Neuronal stem cell (in vitro differentiated cells): ENCODE data around the gene PRDM15.

Source experiments
- DNase-seq: peaks from one replicate; pipeline ENCODE4 v3.0.0-alpha.2; 2013; ENCODE audit warnings: low spot score
- H2AFZ ChIP-seq: one replicate; pipeline ENCODE4 v1.6.1; 2013; ENCODE audit warnings: mild to moderate bottlenecking, low read length, inconsistent platforms
- H2AK5ac ChIP-seq: 2 replicates; pipeline ENCODE4 v1.6.1; 2013; ENCODE audit warnings: low read depth, mild to moderate bottlenecking, inconsistent platforms, low read length, moderate library complexity, mixed read lengths
- H2BK120ac ChIP-seq: 2 replicates; pipeline ENCODE4 v1.6.1; 2013; ENCODE audit warnings: low read depth, mild to moderate bottlenecking, inconsistent platforms, low read length, moderate library complexity, mixed read lengths
- H2BK12ac ChIP-seq: one replicate; pipeline ENCODE4 v1.6.1; 2013; ENCODE audit warnings: low read length, inconsistent platforms
- H2BK15ac ChIP-seq: 2 replicates; pipeline ENCODE4 v1.6.1; 2013; ENCODE audit warnings: mild to moderate bottlenecking, low read length, inconsistent platforms, mixed read lengths
- H2BK5ac ChIP-seq: one replicate; pipeline ENCODE4 v1.6.1; 2013; ENCODE audit warnings: inconsistent platforms, mild to moderate bottlenecking, low read length, moderate library complexity
- H3K14ac ChIP-seq: one replicate; pipeline ENCODE4 v1.6.1; 2013; ENCODE audit warnings: low read length, inconsistent platforms
- H3K18ac ChIP-seq: 2 replicates; pipeline ENCODE4 v1.6.1; 2013; ENCODE audit warnings: low read length, inconsistent platforms
- H3K23ac ChIP-seq: 2 replicates; pipeline ENCODE4 v1.6.1; 2013; ENCODE audit warnings: low read depth, mild to moderate bottlenecking, mixed read lengths, low read length, inconsistent platforms; ENCODE audit not compliant: poor library complexity
- H3K27ac ChIP-seq: replicated peaks from 3 replicates; pipeline ENCODE4 v1.5.1; 2013; ENCODE audit warnings: low read length, inconsistent platforms
- H3K27me3 ChIP-seq, 3 experiments: 2 replicates each; pipeline ENCODE4 v1.6.1; 2013; ENCODE audit warnings: low read length in 3 of 3, mild to moderate bottlenecking in 2 of 3, inconsistent platforms in 1 of 3, low read depth in 1 of 3, mixed read lengths in 1 of 3, moderate library complexity in 1 of 3; ENCODE audit not compliant: control insufficient read depth in 3 of 3, insufficient read depth in 3 of 3
- H3K36me3 ChIP-seq, 2 donors: replicated peaks in 1 of 2; 2 replicates each; pipeline ENCODE4 v1.6.1; 2013; ENCODE audit warnings: low read length in 2 of 2; ENCODE audit not compliant: control insufficient read depth in 2 of 2, insufficient read depth in 2 of 2
- H3K4ac ChIP-seq: 2 replicates; pipeline ENCODE4 v1.6.1; 2013; ENCODE audit warnings: inconsistent platforms, mild to moderate bottlenecking, low read length, moderate library complexity
- H3K4me1 ChIP-seq, 2 donors: 1 replicate in 1 of 2; 2 replicates in 1 of 2; pipeline ENCODE4 v1.6.1; 2013; ENCODE audit warnings: low read length in 2 of 2, low read depth in 1 of 2; ENCODE audit not compliant: control insufficient read depth in 2 of 2, insufficient read depth in 1 of 2
- H3K4me2 ChIP-seq: one replicate; pipeline ENCODE4 v1.6.1; 2013; ENCODE audit warnings: mild to moderate bottlenecking, low read length, inconsistent platforms; ENCODE audit not compliant: insufficient read depth, poor library complexity, severe bottlenecking
- H3K4me3 ChIP-seq, 2 donors: 2 replicates each; pipeline ENCODE4 v1.5.1; 2013; ENCODE audit warnings: low read length in 2 of 2, mild to moderate bottlenecking in 2 of 2, inconsistent platforms in 1 of 2, moderate library complexity in 1 of 2
- H3K79me1 ChIP-seq: one replicate; pipeline ENCODE4 v1.6.1; 2013; ENCODE audit warnings: low read depth, mild to moderate bottlenecking, inconsistent platforms, low read length, moderate library complexity
- H3K9ac ChIP-seq: one replicate; pipeline ENCODE4 v1.6.1; 2013; ENCODE audit warnings: mild to moderate bottlenecking, low read depth, low read length, inconsistent platforms; ENCODE audit not compliant: poor library complexity
- H3K9me3 ChIP-seq, 2 donors: replicated peaks in 1 of 2; 2 replicates each; pipeline versions ENCODE3 to v1.6.1; 2013; ENCODE audit warnings: low read length in 2 of 2, mild to moderate bottlenecking in 2 of 2, inconsistent platforms in 1 of 2, low read depth in 1 of 2, mixed read lengths in 1 of 2, moderate library complexity in 1 of 2; ENCODE audit not compliant: control insufficient read depth in 2 of 2, insufficient read depth in 1 of 2
- H4K8ac ChIP-seq: one replicate; pipeline ENCODE4 v1.6.1; 2013; ENCODE audit warnings: low read depth, mild to moderate bottlenecking, inconsistent platforms, low read length, moderate library complexity
- H4K91ac ChIP-seq: one replicate; pipeline ENCODE4 v1.6.1; 2013; ENCODE audit warnings: low read length, low read depth, mild to moderate bottlenecking, inconsistent platforms; ENCODE audit not compliant: poor library complexity
- WGBS, 2 donors: extraction: QIAGEN DNeasy Blood & Tissue Kit; methylation state at CpG; one replicate each; pipeline ENCODE4 v1.1.7; 2013; ENCODE audit warnings: missing lambda C conversion rate in 2 of 2, mixed read lengths in 1 of 2; ENCODE audit not compliant: insufficient read length in 2 of 2, insufficient replicate concordance in 1 of 2; ENCODE audit errors: extremely low coverage in 2 of 2; 5-methylcytosine and 5-hydroxymethylcytosine counted together

Gene PRDM15

GRCh38 chr21:41914358-41914757, 35.2 kb upstream of the PRDM15 start:
- H3K4me3 ChIP-seq = no peak overlapping the region
- H3K18ac ChIP-seq = no peak overlapping the region
- H3K27me3 ChIP-seq = no peaks in the 10 kb centered on the region
- H4K8ac ChIP-seq = no peak overlapping the region
- H2BK120ac ChIP-seq = no peak overlapping the region
- no peak overlapping the region for H3K4ac ChIP-seq
- no peak overlapping the region for H3K23ac ChIP-seq
- H2AFZ ChIP-seq = no peak overlapping the region
- no peaks in the 10 kb centered on the region for H3K79me1 ChIP-seq
- peaks cover 6 to 55% of the 10 kb centered on the region in 2 donors for H3K36me3 ChIP-seq
- H2BK15ac ChIP-seq = no peak overlapping the region
- no peak overlapping the region for H2BK12ac ChIP-seq
- no CpG with 5 or more reads among the region's 12 CpGs for WGBS, 2 donors
- H3K4me1 ChIP-seq = no peaks in the 10 kb centered on the region
- no peak for DNase-seq
- H2BK5ac ChIP-seq = no peak overlapping the region
- no peak overlapping the region for H3K27ac ChIP-seq
- H4K91ac ChIP-seq = no peak overlapping the region
- no peak overlapping the region for H2AK5ac ChIP-seq
- H3K9ac ChIP-seq = no peak overlapping the region
- H3K4me2 ChIP-seq = no peak overlapping the region
- no peak overlapping the region for H3K14ac ChIP-seq
- H3K9me3 ChIP-seq = no peaks in the 10 kb centered on the region

- WGBS, 2 donors = no CpG with 5 or more reads among the region's 9 CpGs
- no peak overlapping the region for H2BK5ac ChIP-seq
Measured at GRCh38 chr21:41913230-41913629, 34.1 kb upstream of the PRDM15 start.

GRCh38 chr21:41908829-41909228, 29.7 kb upstream of the PRDM15 start:
- H4K8ac ChIP-seq = no peak overlapping the region
- H3K4ac ChIP-seq = no peak overlapping the region
- H3K27me3 ChIP-seq = no peaks in the 10 kb centered on the region
- H2AFZ ChIP-seq = no peak overlapping the region
- no peaks in the 10 kb centered on the region for H3K4me1 ChIP-seq
- no CpG with 5 or more reads among the region's 3 CpGs for WGBS, 2 donors
- no peak overlapping the region for H3K18ac ChIP-seq
- no peak overlapping the region for H2AK5ac ChIP-seq
- no peak overlapping the region for H2BK12ac ChIP-seq
- no peak overlapping the region for H3K23ac ChIP-seq
- H3K4me2 ChIP-seq = no peak overlapping the region
- H3K9ac ChIP-seq = no peak overlapping the region
- no peak overlapping the region for H2BK5ac ChIP-seq
- H3K36me3 ChIP-seq = peaks cover 5 to 57% of the 10 kb centered on the region in 2 donors
- H2BK15ac ChIP-seq = no peak overlapping the region
- no peak overlapping the region for H4K91ac ChIP-seq
- H3K14ac ChIP-seq = no peak overlapping the region
- no peak overlapping the region for H3K4me3 ChIP-seq
- no peak overlapping the region for H2BK120ac ChIP-seq
- no peak overlapping the region for H3K27ac ChIP-seq
- no peaks in the 10 kb centered on the region for H3K79me1 ChIP-seq
- no peaks in the 10 kb centered on the region for H3K9me3 ChIP-seq
- no peak for DNase-seq

More at GRCh38 chr21:41913230-41913629, 34.1 kb upstream of the PRDM15 start:
- no peak overlapping the region for H3K14ac ChIP-seq
- H3K36me3 ChIP-seq = peaks cover 6 to 61% of the 10 kb centered on the region in 2 donors
- H3K4ac ChIP-seq = no peak overlapping the region
- H4K8ac ChIP-seq = no peak overlapping the region
- no peak overlapping the region for H2BK15ac ChIP-seq
- no peaks in the 10 kb centered on the region for H3K9me3 ChIP-seq
- no peak overlapping the region for H2AFZ ChIP-seq
- H2BK12ac ChIP-seq = no peak overlapping the region
- H3K27ac ChIP-seq = no peak overlapping the region
- H4K91ac ChIP-seq = no peak overlapping the region
- no peak overlapping the region for H3K4me3 ChIP-seq
- H3K23ac ChIP-seq = no peak overlapping the region
- no peak for DNase-seq
- no peaks in the 10 kb centered on the region for H3K4me1 ChIP-seq
- H3K4me2 ChIP-seq = no peak overlapping the region
- H3K18ac ChIP-seq = no peak overlapping the region
- no peaks in the 10 kb centered on the region for H3K27me3 ChIP-seq
- no peak overlapping the region for H2AK5ac ChIP-seq
- no peak overlapping the region for H3K9ac ChIP-seq
- no peaks in the 10 kb centered on the region for H3K79me1 ChIP-seq
- H2BK120ac ChIP-seq = no peak overlapping the region

DNA sequence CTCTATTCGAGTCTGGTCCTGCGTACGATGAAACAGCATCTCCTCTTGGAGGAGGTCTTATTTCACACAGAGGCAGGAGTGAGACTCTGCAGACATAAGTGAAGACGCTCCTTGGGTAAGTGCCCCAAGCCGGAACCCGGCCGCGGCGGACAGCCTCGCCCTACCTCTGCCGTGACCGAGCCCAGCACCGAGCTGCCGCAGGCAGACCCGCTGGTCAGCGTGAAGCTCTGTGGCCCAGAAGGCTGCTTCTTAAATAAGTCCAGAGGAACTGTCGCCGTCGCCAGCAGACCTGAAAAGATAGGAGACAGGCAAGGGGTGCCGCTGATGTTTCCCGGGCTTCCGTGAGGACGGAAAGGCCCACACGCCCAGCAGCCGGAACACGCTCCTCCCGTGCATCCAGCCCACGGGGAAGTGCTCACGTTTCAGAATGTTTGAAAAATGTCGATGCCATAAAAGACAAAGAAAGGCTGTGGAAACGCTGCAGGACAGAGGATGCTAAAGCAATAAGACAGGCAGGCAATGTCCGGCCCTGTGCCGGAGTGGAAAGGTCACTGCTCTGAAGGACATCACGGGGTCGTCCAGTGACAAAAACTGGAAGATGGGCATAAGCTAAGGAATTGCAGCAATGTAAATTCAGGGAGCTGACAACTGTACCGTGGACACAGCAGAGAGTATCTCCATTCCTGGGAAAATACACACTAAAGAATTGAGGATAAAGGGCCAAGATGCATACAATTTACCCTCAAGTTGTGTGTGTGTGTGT, 28.5 kb upstream of the PRDM15 start:
- no peak for DNase-seq
- H4K8ac ChIP-seq = no peak overlapping the region
- no peak overlapping the region for H3K23ac ChIP-seq
- H3K36me3 ChIP-seq = peaks cover 2 to 49% of the 10 kb centered on the region in 2 donors
- H3K27me3 ChIP-seq = no peaks in the 10 kb centered on the region
- H4K91ac ChIP-seq = no peak overlapping the region
- H3K4me1 ChIP-seq = no peaks in the 10 kb centered on the region
- H2BK12ac ChIP-seq = no peak overlapping the region
- H3K4me3 ChIP-seq = no peak overlapping the region
- no peak overlapping the region for H3K18ac ChIP-seq
- no peak overlapping the region for H3K27ac ChIP-seq
- no peak overlapping the region for H2BK120ac ChIP-seq
- H3K4ac ChIP-seq = no peak overlapping the region
- H2BK5ac ChIP-seq = no peak overlapping the region
- no peak overlapping the region for H2AK5ac ChIP-seq
- no peak overlapping the region for H2AFZ ChIP-seq
- H3K9me3 ChIP-seq = no peaks in the 10 kb centered on the region
- no peak overlapping the region for H3K4me2 ChIP-seq
- H3K14ac ChIP-seq = no peak overlapping the region
- no peaks in the 10 kb centered on the region for H3K79me1 ChIP-seq
- no peak overlapping the region for H3K9ac ChIP-seq
- H2BK15ac ChIP-seq = no peak overlapping the region
- no CpG with 5 or more reads among the region's 36 CpGs for WGBS, 2 donors
